Caco-2 (cell line): ENCODE data around the gene VPS8. TPM values are rescaled to one million over a fixed set of nuclear protein-coding genes. Genes with fewer than 3 reads are reported as not detected.

Experiments
- BruUV-seq: library from RNA; stranded (reverse); fragments of 400-500 nt; replicated peaks from 2 replicates; lab custom pipeline; 2021; lab: Mats Ljungman, UMichigan
- CTCF ChIA-PET: fragments of 300-600 bp; sonication (Branson Sonifier 250); formaldehyde crosslinking; loops from one replicate; lab custom pipeline; 2022; ENCODE audit warnings: antibody characterized with exemption; lab: Charles Lee
- POLR2A ChIA-PET: fragments of 300-600 bp; sonication (Branson Sonifier 250); formaldehyde crosslinking; loops from one replicate; lab custom pipeline; 2022; ENCODE audit warnings: antibody characterized with exemption; lab: Charles Lee
- DNase-seq, 2 experiments: peaks; one replicate each; pipeline versions ENCODE4 v3.0.0 to v3.0.0-alpha.2; 2020 to 2022
- H3K27me3 ChIP-seq: replicated peaks from 2 replicates; pipeline ENCODE4 v1.6.0; 2011; ENCODE audit warnings: low read length; ENCODE audit not compliant: control insufficient read depth, insufficient read depth
- H3K36me3 ChIP-seq: 2 replicates; pipeline ENCODE4 v1.5.1; 2011; ENCODE audit warnings: low read length; ENCODE audit not compliant: control insufficient read depth, insufficient read depth
- H3K4me1 ChIP-seq: fragments of 250-450 bp; sonication (Bioruptor Pico); 2 replicates; pipeline ENCODE4 v1.5.1; 2020; ENCODE audit warnings: mild to moderate bottlenecking
- H3K4me3 ChIP-seq: 2 replicates; pipeline ENCODE4 v1.5.1; 2011; ENCODE audit warnings: low read depth, mild to moderate bottlenecking, control low read depth, low read length
- H3K9me3 ChIP-seq: fragments of 250-450 bp; sonication (Bioruptor Pico); 2 replicates; pipeline ENCODE4 v1.5.1; 2020; ENCODE audit warnings: mild to moderate bottlenecking, moderate library complexity
- H3K27ac Mint-ChIP-seq: one replicate; pipeline ENCODE4 v1.8.0; 2022; ENCODE audit warnings: mixed read lengths; ENCODE audit not compliant: unreplicated experiment
- H3K27me3 Mint-ChIP-seq: one replicate; pipeline ENCODE4 v1.8.0; 2022; ENCODE audit warnings: mixed read lengths; ENCODE audit not compliant: insufficient read depth, unreplicated experiment
- H3K36me3 Mint-ChIP-seq: one replicate; pipeline ENCODE4 v1.8.0; 2022; ENCODE audit warnings: mild to moderate bottlenecking, mixed read lengths; ENCODE audit not compliant: insufficient read depth, unreplicated experiment
- H3K4me1 Mint-ChIP-seq: one replicate; pipeline ENCODE4 v1.8.0; 2022; ENCODE audit warnings: low read depth, mixed read lengths; ENCODE audit not compliant: unreplicated experiment
- H3K4me3 Mint-ChIP-seq: one replicate; pipeline ENCODE4 v1.8.0; 2022; ENCODE audit warnings: mild to moderate bottlenecking, moderate library complexity, mixed read lengths; ENCODE audit not compliant: unreplicated experiment
- H3K9me3 Mint-ChIP-seq: one replicate; pipeline ENCODE4 v1.8.0; 2022; ENCODE audit warnings: mixed read lengths; ENCODE audit not compliant: unreplicated experiment
- CTCF ChIP-seq, 2 experiments: fragments of 200-600 bp in 1 of 2; IDR thresholded peaks; 1 replicate in 1 of 2; 2 replicates in 1 of 2; pipeline versions ENCODE4 v1.5.1 to v1.8.0; 2011 to 2022; ENCODE audit warnings: antibody characterized with exemption in 1 of 2, control low read depth in 1 of 2, inconsistent platforms in 1 of 2, low read depth in 1 of 2, low read length in 1 of 2, mild to moderate bottlenecking in 1 of 2, moderate library complexity in 1 of 2; ENCODE audit not compliant: insufficient read depth in 1 of 2, severe bottlenecking in 1 of 2, unreplicated experiment in 1 of 2
- intact Hi-C: fragments of 100-400 bp; cut with micrococcal nuclease; formaldehyde crosslinking; loops from one replicate; pipeline ENCODE4 v1.10.0; 2022; ENCODE audit not compliant: unreplicated experiment
- total RNA-seq: library from RNA; stranded (reverse); gene quantifications from 2 replicates; pipeline ENCODE4 v1.2.3, GENCODE V29; 2022

Gene VPS8
- total RNA-seq, 1 experiment from 2014 or later: 44.7 TPM

GRCh38 chr3:185056908-185057307 lies 244.9 kb downstream of the VPS8 start:
- Mint-ChIP-seq H3K27ac (no peak overlapping the region), H3K4me3 (no peak overlapping the region), H3K27me3 (no peaks in the 10 kb centered on the region), H3K36me3 (peaks cover 13% of the 10 kb centered on the region), H3K4me1 (no peaks in the 10 kb centered on the region), H3K9me3 (peaks cover 35% of the 10 kb centered on the region)
- intact Hi-C loops: no loop called here
- Histone ChIP-seq H3K27me3 (no peaks in the 10 kb centered on the region), H3K9me3 (peaks cover 5% of the 10 kb centered on the region; the same call in 1 of the 2 replicates), H3K4me1 (no peaks in the 10 kb centered on the region), H3K4me3 (no peak overlapping the region), H3K36me3 (no peaks in the 10 kb centered on the region)
- ChIA-PET CTCF (no interaction called here), POLR2A (no interaction called here)
- TF ChIP-seq CTCF (IDR thresholded peaks at IDR 0.05; ENCODE audit: insufficient read depth in 1 of 2, low read depth in 1 of 2, low read length in 1 of 2, severe bottlenecking in 1 of 2, unreplicated experiment in 1 of 2): no peak
- no TSS peak for BruUV-seq
- no peak for DNase-seq

GRCh38 chr3:185057829-185058228 lies 245.9 kb downstream of the VPS8 start:
- no peak for DNase-seq
- Mint-ChIP-seq H3K4me3 (no peak overlapping the region), H3K36me3 (peaks cover 13% of the 10 kb centered on the region), H3K4me1 (no peaks in the 10 kb centered on the region), H3K27me3 (no peaks in the 10 kb centered on the region), H3K27ac (no peak overlapping the region), H3K9me3 (peaks cover 35% of the 10 kb centered on the region)
- H3K9me3 ChIP-seq: peaks cover 5% of the 10 kb centered on the region; the same call in 1 of the 2 replicates
- intact Hi-C loops: no loop called here
- no peaks in the 10 kb centered on the region for H3K27me3 ChIP-seq
- H3K4me1 ChIP-seq: no peaks in the 10 kb centered on the region
- BruUV-seq: no TSS peak
- no peaks in the 10 kb centered on the region for H3K36me3 ChIP-seq
- ChIA-PET CTCF (no interaction called here), POLR2A (no interaction called here)
- TF ChIP-seq CTCF (IDR thresholded peaks at IDR 0.05; ENCODE audit: insufficient read depth in 1 of 2, low read depth in 1 of 2, low read length in 1 of 2, severe bottlenecking in 1 of 2, unreplicated experiment in 1 of 2): no peak
- no peak overlapping the region for H3K4me3 ChIP-seq

- Histone ChIP-seq H3K9me3 (peaks cover 5% of the 10 kb centered on the region; the same call in 1 of the 2 replicates), H3K27me3 (no peaks in the 10 kb centered on the region), H3K4me3 (no peak overlapping the region), H3K4me1 (no peaks in the 10 kb centered on the region), H3K36me3 (no peaks in the 10 kb centered on the region)
- no peak overlapping the region for H3K4me3 Mint-ChIP-seq
- ChIA-PET POLR2A (no interaction called here), CTCF (no interaction called here)
- intact Hi-C loops: no loop called here
- no TSS peak for BruUV-seq
- TF ChIP-seq CTCF (IDR thresholded peaks at IDR 0.05; ENCODE audit: insufficient read depth in 1 of 2, low read depth in 1 of 2, low read length in 1 of 2, severe bottlenecking in 1 of 2, unreplicated experiment in 1 of 2): no peak
- peaks cover 35% of the 10 kb centered on the region for H3K9me3 Mint-ChIP-seq
- H3K36me3 Mint-ChIP-seq: peaks cover 13% of the 10 kb centered on the region
- H3K4me1 Mint-ChIP-seq: no peaks in the 10 kb centered on the region
- H3K27me3 Mint-ChIP-seq: no peaks in the 10 kb centered on the region
- H3K27ac Mint-ChIP-seq: no peak overlapping the region
- DNase-seq: no peak
Observed at GRCh38 chr3:185058796-185059195, 246.8 kb downstream of the VPS8 start.
